NCI-H2171 (cell line): ENCODE data around the gene PA2G4.
"Not testable (repeated sequence)": the region's sequence is repeated elsewhere in the genome, so short reads cannot be mapped to it uniquely, and the experiment has no call there.

ENCODE experiments used
- DNase-seq: peaks from one replicate; lab custom pipeline; 2025; lab: John Stamatoyannopoulos, UW

The PA2G4 gene

GRCh38 chr12:56154246-56154771 lies 50.0 kb downstream of the PA2G4 start:
- DNase-seq = no peak

- no peak for DNase-seq
Observed at GRCh38 chr12:56154818-56155217, 50.5 kb downstream of the PA2G4 start.

GRCh38 chr12:56155256-56155845 lies 51.0 kb downstream of the PA2G4 start:
- DNase-seq = no peak

GRCh38 chr12:56156464-56157200 lies 52.3 kb downstream of the PA2G4 start:
- not testable (repeated sequence) for DNase-seq

- peak; percentile 90 for DNase-seq
Observed at GRCh38 chr12:56157201-56158028, 53.1 kb downstream of the PA2G4 start.

GRCh38 chr12:56158029-56158925 lies 53.9 kb downstream of the PA2G4 start, which contains the start of gene MYL6:
TSS of gene MYL6 (plus strand) at chr12:56158359. CDS start at chr12:56158402, 43 bp downstream.
- DNase-seq = peak; percentile 98

GRCh38 chr12:56158926-56159461 lies 54.6 kb downstream of the PA2G4 start:
- no peak for DNase-seq

GRCh38 chr12:56159482-56160192 lies 55.3 kb downstream of the PA2G4 start:
- no peak for DNase-seq

- DNase-seq = no peak
Observed at GRCh38 chr12:56160193-56160763, 55.9 kb downstream of the PA2G4 start.

GRCh38 chr12:56160894-56161689 lies 56.7 kb downstream of the PA2G4 start:
- no peak for DNase-seq

- DNase-seq = no peak
Observed at GRCh38 chr12:56161690-56162351, 57.5 kb downstream of the PA2G4 start.

GRCh38 chr12:56162468-56163290 lies 58.3 kb downstream of the PA2G4 start:
- DNase-seq = no peak
